SU-DHL-6 (cell line): Measurements from ENCODE around the gene CHRNA7.

ENCODE experiments used
- CTCF ChIP-seq: fragments of 200-600 bp; sonication (generic); IDR thresholded peaks from one replicate; pipeline ENCODE4 v1.5.1; 2017; ENCODE audit warnings: antibody characterized with exemption, mild to moderate bottlenecking, low read length, moderate library complexity; ENCODE audit not compliant: insufficient read depth, poor library complexity, severe bottlenecking
- EZH2phosphoT487 ChIP-seq: fragments of 200-600 bp; sonication (generic), shearing (Covaris generic); conservative IDR thresholded peaks from 2 replicates; pipeline ENCODE4 v1.6.1; 2018; ENCODE audit warnings: mild to moderate bottlenecking, antibody characterized with exemption, low read length, moderate library complexity, mixed read lengths

- TF ChIP-seq EZH2phosphoT487 (no peak), CTCF (no peak)
These were observed 15.4 kb upstream of the CHRNA7 start for GRCh38 chr15:32014953-32015352.
